HepG2 (cell line): ENCODE data around the gene LSM6. TPM values are rescaled to one million over a fixed set of nuclear protein-coding genes. Genes with fewer than 3 reads are reported as not detected.

Experiments used
- AHR ChIP-seq: IDR thresholded peaks from 2 replicates; pipeline ENCODE4 v1.6.1; 2018; ENCODE audit warnings: missing genetic modification reagents, missing compliant biosample characterization
- ATRX ChIP-seq: sonication (generic); formaldehyde crosslinking; IDR thresholded peaks from 2 replicates; pipeline ENCODE4 v1.4.0; 2020; ENCODE audit warnings: missing genetic modification reagents, borderline replicate concordance
- CC2D1A ChIP-seq: sonication (generic); formaldehyde crosslinking; IDR thresholded peaks from 2 replicates; pipeline ENCODE4 v1.8.1; 2023; ENCODE audit warnings: mild to moderate bottlenecking, missing genetic modification reagents
- GFI1 ChIP-seq: sonication (generic); formaldehyde crosslinking; IDR thresholded peaks from 2 replicates; pipeline ENCODE4 v1.5.0; 2020; ENCODE audit warnings: missing genetic modification reagents, mild to moderate bottlenecking, borderline replicate concordance
- GRHL1 ChIP-seq: sonication (generic); formaldehyde crosslinking; conservative IDR thresholded peaks from 2 replicates; pipeline ENCODE4 v1.8.0; 2022; ENCODE audit warnings: missing genetic modification reagents
- MED13 ChIP-seq: sonication (generic); formaldehyde crosslinking; IDR thresholded peaks from 2 replicates; pipeline ENCODE4 v1.5.0; 2020; ENCODE audit warnings: missing genetic modification reagents
- NFE2L2 ChIP-seq: fragments of 150-350 bp; IDR thresholded peaks from 2 replicates; pipeline ENCODE4 v1.6.1; 2014; ENCODE audit warnings: low read length
- NFYC ChIP-seq: IDR thresholded peaks from 2 replicates; pipeline ENCODE4 v1.6.1; 2016; ENCODE audit warnings: missing genetic modification reagents, missing compliant biosample characterization
- SMAD1 ChIP-seq: sonication (generic); formaldehyde crosslinking; IDR thresholded peaks from 2 replicates; pipeline ENCODE4 v1.4.0; 2020; ENCODE audit warnings: missing genetic modification reagents, low read depth, mild to moderate bottlenecking, borderline replicate concordance
- SMAD9 ChIP-seq: sonication (generic); formaldehyde crosslinking; IDR thresholded peaks from 2 replicates; pipeline ENCODE4 v1.5.1; 2020; ENCODE audit warnings: mild to moderate bottlenecking, missing genetic modification reagents
- TCF7 ChIP-seq: sonication (generic); IDR thresholded peaks from 2 replicates; pipeline ENCODE4 v1.6.1; 2016; ENCODE audit warnings: antibody characterized with exemption, low read depth
- TSC22D2 ChIP-seq: sonication (generic); formaldehyde crosslinking; IDR thresholded peaks from 2 replicates; pipeline ENCODE4 v1.5.1; 2020; ENCODE audit warnings: missing genetic modification reagents, mild to moderate bottlenecking, borderline replicate concordance
- ZNF318 ChIP-seq: sonication (generic); formaldehyde crosslinking; IDR thresholded peaks from 2 replicates; pipeline ENCODE4 v1.4.0; 2020; ENCODE audit warnings: mild to moderate bottlenecking, missing genetic modification reagents
- polyA plus RNA-seq, 8 experiments: library from polyadenylated mRNA; depleted of rRNA in 3 of 8; stranded (reverse) in 7 of 8; unstranded in 1 of 8; fragments of >200 nt; fragmentation: Illumina TruSeq in 4 of 8; extraction: Trizol in 4 of 8; gene quantifications; 2 replicates each; pipeline versions ENCODE4 v1.2.1 to v1.2.3, GENCODE V29; 2011 to 2016; ENCODE audit warnings: low read depth in 4 of 8, missing spikeins in 1 of 8, mixed read lengths in 1 of 8; ENCODE audit not compliant: insufficient read depth in 1 of 8
- total RNA-seq, 5 experiments: library from RNA; depleted of rRNA; stranded (reverse); fragments of >200 nt; fragmentation: Illumina TruSeq; extraction: Trizol; gene quantifications; 2 replicates each; pipeline ENCODE4 v1.2.3, GENCODE V29; 2016; ENCODE audit warnings: low read depth in 1 of 5
- TF ChIP-seq, protein P1 (sequence below): sonication (generic); formaldehyde crosslinking; conservative IDR thresholded peaks from 2 replicates; pipeline ENCODE4 v1.5.0; 2020; ENCODE audit warnings: missing genetic modification reagents
- TF ChIP-seq, protein P2 (sequence below): sonication (generic); formaldehyde crosslinking; IDR thresholded peaks from 2 replicates; pipeline ENCODE4 v1.5.0; 2020; ENCODE audit warnings: mild to moderate bottlenecking, missing genetic modification reagents

LSM6 gene
- total and polyA plus RNA-seq, 2 of the 13 experiments (the other 11 are each of a cell fraction or from before 2014, with no cell fraction given): 14.6 to 83.3 TPM

DNA sequence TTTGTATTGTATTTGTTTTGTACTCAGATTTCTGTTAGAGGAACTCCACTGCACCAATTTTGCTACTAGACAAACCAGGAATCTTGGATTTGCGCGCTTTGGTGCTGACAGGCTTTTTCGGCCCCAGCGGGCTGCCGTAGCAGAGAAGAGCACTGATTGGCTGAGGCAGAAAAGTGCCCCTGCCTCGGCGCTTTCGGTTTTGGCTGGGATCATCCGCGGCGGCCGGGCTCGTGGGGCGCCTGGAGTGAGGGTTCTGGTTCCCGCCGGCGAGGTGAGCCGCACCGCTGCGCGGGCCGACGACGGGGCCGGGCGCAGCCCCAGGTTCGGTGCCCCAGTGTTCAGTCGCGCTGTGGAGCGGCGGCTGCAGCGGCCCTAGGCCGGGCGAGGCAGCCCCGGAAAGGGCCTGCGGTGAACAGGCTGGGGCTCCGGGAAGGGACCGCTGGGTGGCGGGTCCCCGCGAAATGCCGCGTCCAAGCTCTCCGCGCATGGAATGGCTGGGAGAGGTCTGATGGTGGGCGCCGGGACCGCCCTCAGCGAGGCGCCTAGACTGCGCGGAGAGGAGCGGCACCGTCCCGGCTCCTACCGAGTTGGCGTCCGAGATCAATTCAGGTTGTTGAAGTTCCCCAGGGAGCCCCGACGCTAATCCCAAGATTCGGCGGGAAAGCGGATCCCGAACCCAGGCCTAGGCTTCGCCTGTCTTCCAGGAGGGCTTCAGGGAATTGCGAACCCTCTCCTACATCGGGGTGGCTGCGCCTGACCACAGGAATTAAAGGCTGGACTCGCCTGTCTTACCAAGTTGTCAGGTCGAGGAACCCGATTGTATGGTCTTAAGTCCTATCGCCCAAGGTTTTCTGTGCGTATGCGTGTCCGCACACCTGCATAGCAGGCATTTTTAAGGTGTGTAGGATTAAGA, at the start of gene LSM6 (continued):
- TF ChIP-seq SMAD1 (CRISPR knock-in tag): no peak
- TF ChIP-seq MED13 (CRISPR knock-in tag): no peak
- 0 out of 2 replicates have a peak, but pooled peaks have one; percentile 47 for TF ChIP-seq ZNF318
- peak; percentile 52; the same call in 1 of the 2 replicates for TF ChIP-seq GFI1 (CRISPR knock-in tag)
- TF ChIP-seq SMAD9 (CRISPR knock-in tag): no peak
- TF ChIP-seq, protein P1, sequence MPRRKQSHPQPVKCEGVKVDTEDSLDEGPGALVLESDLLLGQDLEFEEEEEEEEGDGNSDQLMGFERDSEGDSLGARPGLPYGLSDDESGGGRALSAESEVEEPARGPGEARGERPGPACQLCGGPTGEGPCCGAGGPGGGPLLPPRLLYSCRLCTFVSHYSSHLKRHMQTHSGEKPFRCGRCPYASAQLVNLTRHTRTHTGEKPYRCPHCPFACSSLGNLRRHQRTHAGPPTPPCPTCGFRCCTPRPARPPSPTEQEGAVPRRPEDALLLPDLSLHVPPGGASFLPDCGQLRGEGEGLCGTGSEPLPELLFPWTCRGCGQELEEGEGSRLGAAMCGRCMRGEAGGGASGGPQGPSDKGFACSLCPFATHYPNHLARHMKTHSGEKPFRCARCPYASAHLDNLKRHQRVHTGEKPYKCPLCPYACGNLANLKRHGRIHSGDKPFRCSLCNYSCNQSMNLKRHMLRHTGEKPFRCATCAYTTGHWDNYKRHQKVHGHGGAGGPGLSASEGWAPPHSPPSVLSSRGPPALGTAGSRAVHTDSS (CRISPR knock-in tag): no peak
- peak; percentile 86 for TF ChIP-seq NFYC (CRISPR knock-in tag)
- TF ChIP-seq, protein P2, sequence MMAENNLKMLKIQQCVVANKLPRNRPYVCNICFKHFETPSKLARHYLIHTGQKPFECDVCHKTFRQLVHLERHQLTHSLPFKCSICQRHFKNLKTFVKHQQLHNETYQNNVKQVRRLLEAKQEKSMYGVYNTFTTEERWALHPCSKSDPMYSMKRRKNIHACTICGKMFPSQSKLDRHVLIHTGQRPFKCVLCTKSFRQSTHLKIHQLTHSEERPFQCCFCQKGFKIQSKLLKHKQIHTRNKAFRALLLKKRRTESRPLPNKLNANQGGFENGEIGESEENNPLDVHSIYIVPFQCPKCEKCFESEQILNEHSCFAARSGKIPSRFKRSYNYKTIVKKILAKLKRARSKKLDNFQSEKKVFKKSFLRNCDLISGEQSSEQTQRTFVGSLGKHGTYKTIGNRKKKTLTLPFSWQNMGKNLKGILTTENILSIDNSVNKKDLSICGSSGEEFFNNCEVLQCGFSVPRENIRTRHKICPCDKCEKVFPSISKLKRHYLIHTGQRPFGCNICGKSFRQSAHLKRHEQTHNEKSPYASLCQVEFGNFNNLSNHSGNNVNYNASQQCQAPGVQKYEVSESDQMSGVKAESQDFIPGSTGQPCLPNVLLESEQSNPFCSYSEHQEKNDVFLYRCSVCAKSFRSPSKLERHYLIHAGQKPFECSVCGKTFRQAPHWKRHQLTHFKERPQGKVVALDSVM (CRISPR knock-in tag): peak; percentile 53; the same call in 1 of the 2 replicates
- no peak for TF ChIP-seq TSC22D2 (CRISPR knock-in tag)
- TF ChIP-seq TCF7: no peak; the same call in 1 of the 2 replicates
- TF ChIP-seq CC2D1A (CRISPR knock-in tag): no peak
- no peak for TF ChIP-seq GRHL1 (CRISPR knock-in tag)
- no peak for TF ChIP-seq ATRX
- TF ChIP-seq NFE2L2: no peak
- TF ChIP-seq AHR: no peak
